Epidermal melanocyte (primary cell): Measurements from ENCODE around the gene XYLT2.

ENCODE experiments used
- DNase-seq: peaks from one replicate; pipeline ENCODE4 v3.0.0; 2011; ENCODE audit warnings: low spot score; ENCODE audit not compliant: insufficient read length

The XYLT2 gene

DNA sequence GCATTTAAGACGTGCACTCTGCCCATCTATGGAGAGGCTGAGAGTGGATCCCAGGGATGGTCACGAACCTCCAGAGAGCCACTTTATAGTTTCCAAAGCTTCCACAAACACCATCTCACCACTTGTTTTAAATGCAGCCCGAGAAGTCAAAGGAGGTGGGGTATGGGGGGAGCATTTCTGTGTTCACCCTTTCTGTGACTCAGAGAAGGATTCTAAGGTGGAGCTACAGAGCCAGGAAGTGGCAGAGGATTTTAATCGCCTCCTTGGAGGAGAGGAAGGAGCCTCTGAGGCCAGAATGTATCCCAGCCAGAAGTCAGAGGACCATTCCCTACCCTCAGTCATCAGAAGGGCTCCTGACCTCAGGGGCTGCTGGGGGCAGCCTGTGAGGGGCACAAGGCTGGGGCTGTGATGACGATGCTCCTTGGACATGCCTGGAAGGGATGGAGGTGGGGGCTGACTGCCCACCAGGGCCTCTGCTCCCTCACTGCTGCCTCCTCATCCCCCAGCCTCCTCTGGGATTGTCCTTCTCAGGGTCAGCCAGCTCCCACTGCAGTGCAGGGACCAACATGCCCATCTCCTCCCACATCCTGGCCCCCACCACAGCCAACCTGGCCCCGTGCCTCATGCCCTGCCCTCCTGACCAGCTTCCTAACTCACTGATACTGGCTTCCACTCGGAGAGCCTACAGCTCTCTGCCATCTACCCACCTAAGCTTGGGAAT, 2.8 kb downstream of the XYLT2 start:
- DNase-seq: no peak

DNA sequence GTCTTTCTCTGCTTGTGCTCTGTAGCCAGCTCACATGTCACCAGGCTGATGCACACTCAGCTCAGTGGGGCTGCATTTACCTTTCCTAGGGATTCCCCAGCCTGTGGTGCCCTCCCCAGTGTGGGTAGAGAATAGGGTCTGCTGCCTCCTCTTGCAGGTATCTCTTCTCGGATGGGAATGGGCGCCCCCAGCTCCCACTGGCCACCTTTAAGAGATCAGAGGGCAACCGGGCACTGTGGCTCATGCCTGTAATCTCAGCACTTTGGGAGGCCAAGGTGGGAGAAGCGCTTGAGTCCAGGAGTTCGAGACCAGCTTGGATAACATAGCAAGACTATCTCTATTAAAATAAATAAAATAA, 3.3 kb downstream of the XYLT2 start:
- no peak for DNase-seq

DNA sequence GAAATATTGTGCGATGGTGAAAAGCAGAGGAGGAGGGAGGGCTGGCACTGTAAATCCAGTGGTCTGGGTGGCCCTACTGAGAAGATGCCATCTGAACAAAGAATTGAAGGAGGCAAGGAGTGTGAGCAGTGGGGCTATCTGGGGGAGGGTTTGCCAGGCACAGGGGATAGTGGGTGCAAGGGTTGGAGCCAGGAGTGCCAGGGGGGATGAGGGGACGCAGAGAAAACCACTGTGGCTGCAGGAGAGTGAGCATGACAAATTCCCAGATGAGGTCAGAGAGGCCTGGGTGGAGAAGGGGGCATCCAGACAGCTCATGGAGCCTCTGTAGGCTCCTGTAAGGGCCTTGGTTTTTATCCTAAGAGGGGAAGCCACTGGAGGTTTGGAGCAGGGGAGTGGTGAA, 4.8 kb downstream of the XYLT2 start:
- no peak for DNase-seq

GRCh38 chr17:50352072-50352692, 6.3 kb downstream of the XYLT2 start:
- DNase-seq: no peak

DNA sequence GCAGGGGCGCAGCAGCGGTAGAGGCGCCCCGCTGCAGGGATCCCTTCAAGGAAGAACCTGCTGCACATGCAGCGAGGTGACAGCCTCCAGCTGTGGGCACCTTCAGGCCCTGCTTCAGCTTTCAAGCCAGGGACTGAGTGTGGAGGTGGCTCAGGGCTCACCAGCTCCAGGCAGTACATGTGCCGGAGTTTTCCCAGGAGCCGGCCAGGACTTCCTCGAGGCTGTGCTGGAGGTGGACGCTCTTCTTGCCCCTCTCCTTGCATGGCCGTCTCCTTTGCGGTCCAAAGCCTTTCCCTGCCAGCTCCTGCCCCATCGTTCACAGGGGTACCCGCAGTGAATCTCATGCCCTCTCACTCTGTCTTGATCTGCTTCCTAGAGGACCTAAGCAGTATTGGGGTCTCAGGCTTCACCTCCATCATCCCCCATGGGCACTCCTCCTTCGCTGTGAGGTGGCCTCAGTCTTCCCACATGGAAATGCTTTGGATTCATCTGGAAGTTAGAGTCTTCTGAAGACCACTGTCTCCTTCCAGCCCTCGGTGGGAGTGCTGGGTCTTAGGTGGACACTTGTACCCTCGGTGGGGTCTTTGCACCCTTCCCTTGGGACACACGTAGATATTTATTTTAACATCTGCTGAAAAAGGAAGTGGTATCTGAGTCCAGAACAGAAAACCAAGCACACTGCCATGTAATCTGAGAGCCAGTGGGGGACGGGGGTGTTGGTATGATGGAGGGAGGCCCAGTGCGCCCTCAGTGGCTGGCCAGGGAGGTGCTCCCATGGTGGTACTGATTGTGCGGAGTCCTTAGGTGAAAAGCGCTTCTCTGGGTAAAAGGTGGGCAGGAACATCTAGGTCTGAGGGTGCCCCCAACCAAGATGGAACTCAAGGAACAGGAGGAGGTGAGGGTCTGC, 7.0 kb downstream of the XYLT2 start:
- no peak for DNase-seq

DNA sequence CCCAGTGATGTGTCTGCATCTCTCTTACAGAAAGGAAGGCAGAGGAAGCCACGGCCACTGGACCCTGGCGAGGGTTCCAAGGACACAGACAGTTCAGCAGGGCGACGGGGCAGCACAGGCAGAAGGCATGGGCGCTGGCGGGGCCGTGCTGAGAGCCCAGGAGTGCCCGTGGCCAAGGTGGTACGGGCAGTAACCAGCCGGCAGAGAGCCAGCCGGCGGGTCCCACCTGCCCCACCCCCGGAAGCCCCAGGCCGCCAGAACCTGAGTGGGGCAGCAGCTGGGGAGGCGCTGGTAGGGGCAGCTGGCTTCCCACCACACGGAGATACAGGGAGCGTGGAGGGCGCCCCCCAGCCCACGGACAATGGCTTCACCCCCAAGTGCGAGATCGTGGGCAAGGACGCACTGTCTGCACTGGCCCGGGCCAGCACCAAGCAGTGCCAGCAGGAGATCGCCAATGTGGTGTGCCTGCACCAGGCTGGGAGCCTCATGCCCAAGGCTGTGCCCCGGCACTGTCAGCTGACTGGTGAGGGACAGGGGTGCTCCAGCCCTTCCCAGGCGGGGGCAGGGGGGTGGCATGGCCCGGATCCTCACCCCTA, 7.8 kb downstream of the XYLT2 start:
- DNase-seq: no peak

DNA sequence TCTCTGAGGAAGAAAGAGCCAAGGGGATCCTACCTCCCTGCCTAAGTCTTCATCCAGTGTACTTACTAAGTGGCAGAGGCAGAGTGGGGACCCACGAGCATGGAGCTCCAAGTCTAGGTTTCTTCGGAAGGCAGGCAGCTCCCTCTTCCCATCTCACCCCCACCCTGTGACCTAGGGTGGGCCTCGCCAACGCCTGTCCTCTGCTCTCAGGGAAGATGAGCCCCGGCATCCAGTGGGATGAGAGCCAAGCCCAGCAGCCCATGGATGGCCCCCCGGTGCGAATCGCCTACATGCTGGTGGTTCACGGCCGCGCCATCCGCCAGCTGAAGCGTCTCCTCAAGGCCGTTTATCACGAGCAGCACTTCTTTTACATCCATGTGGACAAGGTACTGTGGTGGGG, 8.3 kb downstream of the XYLT2 start:
- no peak for DNase-seq

GRCh38 chr17:50354776-50355175, 8.8 kb downstream of the XYLT2 start:
- DNase-seq: no peak

GRCh38 chr17:50355336-50355700, 9.4 kb downstream of the XYLT2 start:
- DNase-seq: no peak

- no peak for DNase-seq
These were observed 9.9 kb downstream of the XYLT2 start for GRCh38 chr17:50355701-50356341.

GRCh38 chr17:50356418-50356817, 10.5 kb downstream of the XYLT2 start:
- no peak for DNase-seq

DNA sequence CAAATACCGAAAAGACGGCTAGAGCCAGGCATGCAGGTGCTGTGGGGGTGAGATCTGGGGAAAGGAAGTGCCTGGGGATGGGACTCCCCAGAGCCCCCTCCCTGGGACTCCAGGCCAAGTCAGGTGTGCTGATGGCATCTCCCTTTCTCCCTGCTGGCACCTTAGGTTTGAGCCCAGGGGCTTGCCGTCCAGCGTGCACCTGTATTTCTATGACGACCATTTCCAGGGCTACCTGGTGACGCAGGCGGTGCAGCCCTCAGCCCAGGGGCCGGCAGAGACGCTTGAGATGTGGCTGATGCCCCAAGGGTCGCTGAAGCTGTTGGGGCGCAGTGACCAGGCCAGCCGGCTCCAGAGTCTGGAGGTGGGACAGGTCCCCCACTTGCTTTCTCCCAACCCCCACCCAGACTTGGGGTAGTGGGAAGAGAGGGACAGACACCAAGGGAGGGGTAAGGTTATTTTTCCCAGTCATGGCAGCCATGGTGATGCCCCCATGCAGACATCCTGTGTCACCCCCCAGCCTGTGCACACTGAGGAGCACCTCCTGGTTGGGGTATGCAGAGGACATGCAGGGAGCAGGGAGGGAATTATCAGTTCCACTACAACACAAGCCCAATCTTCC, 11.1 kb downstream of the XYLT2 start:
- DNase-seq: no peak

DNA sequence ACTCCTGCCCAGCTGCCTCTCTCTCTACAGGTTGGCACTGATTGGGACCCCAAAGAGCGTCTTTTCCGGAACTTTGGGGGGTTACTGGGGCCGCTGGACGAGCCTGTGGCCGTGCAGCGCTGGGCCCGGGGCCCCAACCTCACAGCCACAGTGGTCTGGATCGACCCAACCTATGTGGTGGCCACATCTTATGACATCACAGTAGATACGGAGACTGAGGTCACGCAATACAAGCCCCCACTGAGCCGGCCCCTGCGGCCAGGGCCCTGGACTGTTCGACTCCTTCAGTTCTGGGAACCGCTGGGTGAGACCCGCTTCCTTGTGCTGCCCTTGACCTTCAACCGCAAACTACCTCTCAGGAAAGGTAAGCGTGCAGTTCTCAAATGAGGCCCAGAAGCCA, 12.3 kb downstream of the XYLT2 start:
- no peak for DNase-seq

GRCh38 chr17:50359005-50359699, 13.2 kb downstream of the XYLT2 start:
- DNase-seq: no peak

GRCh38 chr17:50359998-50360461, 14.1 kb downstream of the XYLT2 start:
- DNase-seq: no peak

DNA sequence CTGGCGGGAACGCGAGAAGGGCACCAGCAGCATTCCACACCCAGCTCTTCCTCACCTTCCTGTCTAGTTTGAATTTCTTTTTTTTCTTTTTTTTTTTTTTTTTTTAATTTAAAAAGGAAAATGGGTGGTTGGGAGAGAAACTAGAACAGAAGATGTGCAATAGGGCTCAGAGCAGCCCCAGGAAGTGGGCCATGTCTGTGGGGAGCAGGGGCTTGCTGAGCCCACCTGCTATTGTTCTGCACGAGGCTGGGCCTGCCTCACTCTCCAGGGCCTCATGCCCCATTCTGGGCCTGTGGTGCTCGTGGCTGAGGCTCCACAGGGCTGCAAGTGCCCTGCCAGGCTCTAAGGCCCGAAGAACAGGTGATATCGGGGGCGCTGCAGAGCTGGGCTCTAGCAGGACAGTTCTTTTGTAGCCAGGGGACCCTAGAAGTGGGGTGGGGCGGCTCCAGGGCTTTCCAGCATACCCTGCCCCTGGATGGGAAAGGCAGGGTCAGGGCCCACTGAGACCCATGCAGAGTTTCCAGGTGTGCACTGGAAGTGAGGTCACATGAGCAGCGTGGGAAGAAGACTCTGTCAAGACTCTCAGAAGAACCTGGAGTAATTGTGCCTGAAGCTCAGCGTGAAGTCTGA, 14.7 kb downstream of the XYLT2 start:
- no peak for DNase-seq

DNA sequence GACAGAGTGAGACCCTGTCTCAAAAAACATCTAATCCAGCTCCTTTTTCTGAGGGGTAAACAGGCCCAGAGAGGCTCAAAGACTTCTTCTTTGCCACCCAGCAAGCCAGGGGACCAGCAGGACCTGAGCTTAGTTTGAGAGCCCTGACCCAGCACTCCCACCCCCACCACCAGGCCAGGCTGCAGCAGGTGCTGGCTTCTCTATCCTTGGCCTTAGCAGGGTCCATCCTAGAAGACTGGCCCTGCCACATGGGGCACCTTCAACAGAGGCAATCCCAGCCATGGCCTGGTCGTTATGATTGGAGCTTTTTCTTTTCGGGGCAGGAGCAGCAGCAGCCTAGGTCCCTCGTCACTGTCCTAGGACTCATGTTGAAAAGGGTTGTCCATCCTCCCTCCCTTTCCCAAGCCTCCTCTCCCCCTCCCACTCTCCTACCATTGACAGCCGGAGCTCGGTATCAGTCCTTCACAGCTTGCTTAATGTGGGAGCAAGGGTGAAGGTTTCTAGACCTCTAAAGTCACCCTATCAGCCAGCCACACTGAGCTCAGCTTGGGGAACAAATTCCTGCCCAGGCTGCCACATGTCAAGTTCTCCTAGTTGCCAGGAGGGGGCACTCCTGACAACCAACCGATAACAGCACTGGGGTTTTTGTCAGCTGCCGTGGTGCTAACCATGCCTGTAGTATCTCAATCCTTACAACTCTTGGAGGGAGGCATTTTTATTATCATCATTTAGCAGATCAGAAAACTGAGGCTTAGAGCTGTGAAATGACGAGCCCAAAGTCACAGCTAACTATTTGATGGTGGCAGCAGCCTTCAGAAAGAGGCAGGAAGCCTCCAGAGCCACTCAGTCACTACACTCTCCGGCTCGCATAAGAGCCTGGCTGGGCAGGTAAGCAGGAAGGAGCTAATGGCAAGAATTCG, 15.9 kb downstream of the XYLT2 start:
- peak; percentile 85 for DNase-seq

GRCh38 chr17:50362661-50363060, 16.7 kb downstream of the XYLT2 start:
- no peak for DNase-seq
